ENCODE measurements around the gene RHOJ.

- TF ChIP-seq CTCF (IDR thresholded peaks at IDR 0.05) = no peak
- TF ChIP-seq ZFX (IDR thresholded peaks at IDR 0.05; ENCODE audit: borderline replicate concordance) = no peak
Measured at GRCh38 chr14:63240221-63240620, 36.0 kb downstream of the RHOJ start.
